ENCODE measurements around the gene FAP. TPM values are rescaled to one million over a fixed set of nuclear protein-coding genes. Genes with fewer than 3 reads are reported as not detected.

The FAP gene
- total and polyA plus RNA-seq, 2 of the 8 experiments (the other 6 are each of a cell fraction or from before 2014, with no cell fraction given): not detected

- H3K79me2 ChIP-seq (ENCODE audit: control insufficient read depth in 1 of 2, insufficient read depth in 2 of 2, low read length in 2 of 2): no peaks in the 10 kb centered on the region
- no peak overlapping the region for H3K14ac ChIP-seq (ENCODE audit: insufficient read length)
- no peak overlapping the region for H4K91ac ChIP-seq (replicated peaks; ENCODE audit: insufficient read length, low read length)
- no peak overlapping the region for H2BK12ac ChIP-seq (ENCODE audit: low read depth, low read length)
- no peak overlapping the region for H3K23ac ChIP-seq (ENCODE audit: insufficient read length)
- no peaks in the 10 kb centered on the region for H3K27me3 ChIP-seq (replicated peaks in 1 of 4; ENCODE audit: control insufficient read depth in 3 of 4, extremely low read depth in 1 of 4, insufficient read depth in 3 of 4, low read length in 3 of 4)
- no peak overlapping the region for H2BK15ac ChIP-seq (ENCODE audit: low read length)
- H3K23me2 ChIP-seq (ENCODE audit: low read depth, low read length): no peaks in the 10 kb centered on the region
- H3K4ac ChIP-seq (replicated peaks; ENCODE audit: insufficient read length, low read depth, low read length): no peak overlapping the region
- H2BK120ac ChIP-seq (replicated peaks; ENCODE audit: low read depth, low read length): no peak overlapping the region
- H2AK5ac ChIP-seq (ENCODE audit: low read depth, low read length): no peak overlapping the region
- no peak overlapping the region for H3K18ac ChIP-seq (ENCODE audit: extremely low read depth, low read length)
- H3K27ac ChIP-seq (ENCODE audit: low read depth, low read length): no peak overlapping the region
- DNase-seq (ENCODE audit: low read depth in 1 of 2, low spot score in 2 of 2) (no peak), FAIRE-seq (no peak)
- H3K4me1 ChIP-seq (replicated peaks in 1 of 4; ENCODE audit: control insufficient read depth in 3 of 4, insufficient read depth in 4 of 4, low read length in 3 of 4): peaks cover 0 to 4% (median 0%) of the 10 kb centered on the region in 4 experiments; a peak in 1 of 7 replicates
- H4K20me1 ChIP-seq (replicated peaks in 1 of 2; ENCODE audit: control insufficient read depth in 1 of 2, insufficient read depth in 2 of 2, low read length in 2 of 2): no peaks in the 10 kb centered on the region
- no peaks in the 10 kb centered on the region for H3K79me1 ChIP-seq (ENCODE audit: low read depth, low read length)
- no peak overlapping the region for H4K5ac ChIP-seq (ENCODE audit: insufficient read length, low read depth, low read length)
- POLR2A ChIA-PET (ENCODE audit: partially characterized antibody): no interaction called here
- 94% methylated on average over 7 of the region's 7 CpGs; no CpG with 5 or more reads in 1 of the 2 experiments for WGBS, 2 experiments (ENCODE audit: extremely low coverage in 1 of 2, insufficient coverage in 1 of 2, insufficient read length in 1 of 2, insufficient replicate concordance in 2 of 2, low coverage in 1 of 2, low lambda C conversion rate in 2 of 2, missing lambda C conversion rate in 1 of 2)
- no peak overlapping the region for H3K4me2 ChIP-seq (ENCODE audit: insufficient read depth in 1 of 2, low read depth in 2 of 2, low read length in 2 of 2)
- H2BK5ac ChIP-seq (ENCODE audit: low read depth, low read length): no peak overlapping the region
- no peak overlapping the region for H2AFZ ChIP-seq (ENCODE audit: low read length)
- CTCF ChIA-PET (ENCODE audit: partially characterized antibody): interaction anchor here (1.0 to 1.8 kb wide), 5 partner anchors 9 to 44 kb away, joined by 3 to 6 read pairs (median 5); no protein-coding TSS in a partner anchor
- no peak overlapping the region; a peak in 1 of 7 replicates for H3K9ac ChIP-seq (replicated peaks in 1 of 4; ENCODE audit: extremely low read depth in 1 of 4, low read depth in 3 of 4, low read length in 3 of 4)
- no peak overlapping the region for H3K56ac ChIP-seq (replicated peaks; ENCODE audit: insufficient read length, low read depth, low read length)
- no peak overlapping the region for H2BK20ac ChIP-seq (ENCODE audit: low read length)
- no peaks in the 10 kb centered on the region for H3K9me3 ChIP-seq (ENCODE audit: insufficient read depth in 2 of 2, low read depth in 1 of 2, low read length in 1 of 2)
- no peak overlapping the region for H3K4me3 ChIP-seq (ENCODE audit: extremely low read depth in 1 of 4, insufficient read depth in 2 of 4, low read depth in 3 of 4, low read length in 4 of 4)
- no peaks in the 10 kb centered on the region for H3K36me3 ChIP-seq (ENCODE audit: control insufficient read depth in 2 of 4, insufficient read depth in 4 of 4, low read length in 3 of 4)
- H4K8ac ChIP-seq (ENCODE audit: extremely low read depth, insufficient read depth, low read length): no peak overlapping the region
- no peak for TF ChIP-seq NRF1 (IDR thresholded peaks at IDR 0.05; ENCODE audit: low read depth, low read length)
- no peak for TF ChIP-seq KDM4A (IDR thresholded peaks at IDR 0.05; ENCODE audit: low read depth, low read length, severe bottlenecking)
- TF ChIP-seq ATF2 (IDR thresholded peaks at IDR 0.05; ENCODE audit: low read length): no peak
- no peak for TF ChIP-seq JUND (IDR thresholded peaks at IDR 0.05; ENCODE audit: low read length)
- TF ChIP-seq CREB1 (IDR thresholded peaks at IDR 0.05): no peak
- TF ChIP-seq HDAC2 (IDR thresholded peaks at IDR 0.05; ENCODE audit: borderline replicate concordance in 1 of 2, low read depth in 2 of 2, low read length in 2 of 2): no peak
- no peak for TF ChIP-seq POLR2A (IDR thresholded peaks at IDR 0.05; ENCODE audit: control extremely low read depth in 1 of 2, low read depth in 2 of 2, low read length in 2 of 2)
- no peak for TF ChIP-seq ZNF274 (IDR thresholded peaks at IDR 0.05; ENCODE audit: borderline replicate concordance, extremely low read depth, low read length)
- TF ChIP-seq RNF2 (IDR thresholded peaks at IDR 0.05; ENCODE audit: borderline replicate concordance, low read depth, low read length, missing control alignments, poor library complexity, severe bottlenecking): no peak
- TF ChIP-seq MAX (IDR thresholded peaks at IDR 0.05): no peak
Observed at GRCh38 chr2:162265666-162266459, 22.6 kb upstream of the FAP start.

All from H1 (cell line).